Measurements from ENCODE around the gene SMIM7. TPM values are rescaled to one million over a fixed set of nuclear protein-coding genes. Genes with fewer than 3 reads are reported as not detected.

SMIM7 gene
- total RNA-seq, 1 experiment from 2014 or later, result 77.6 TPM

- Histone ChIP-seq H3K27me3 (ENCODE audit: insufficient read depth, low read length) (no peaks in the 10 kb centered on the region), H3K9me3 (ENCODE audit: control insufficient read depth, low read depth, low read length) (no peaks in the 10 kb centered on the region), H2AK5ac (ENCODE audit: insufficient read length, low read length) (no peak overlapping the region), H2BK20ac (ENCODE audit: low read depth, low read length, poor library complexity, severe bottlenecking) (no peak overlapping the region), H2AFZ (ENCODE audit: low read length) (no peak overlapping the region), H3K9ac (ENCODE audit: extremely low read depth, insufficient read length, low read length) (no peak overlapping the region), H4K5ac (ENCODE audit: insufficient read length, low read depth, low read length) (no peak overlapping the region), H2BK15ac (ENCODE audit: low read depth, low read length) (no peak overlapping the region), H3K79me2 (ENCODE audit: insufficient read depth, low read length) (peaks cover 71% of the 10 kb centered on the region; the same call in 1 of the 2 replicates), H3K23me2 (ENCODE audit: insufficient read length, low read depth, low read length, poor library complexity, severe bottlenecking) (no peaks in the 10 kb centered on the region), H3K4ac (ENCODE audit: low read depth, low read length) (no peak overlapping the region), H4K91ac (ENCODE audit: insufficient read length, low read depth, low read length) (no peak overlapping the region), H3K4me2 (ENCODE audit: insufficient read depth, insufficient read length, low read length) (no peak overlapping the region), H3K14ac (ENCODE audit: insufficient read depth, low read length) (no peak overlapping the region), H3K79me1 (ENCODE audit: insufficient read depth, low read depth, low read length, poor library complexity, severe bottlenecking) (peaks cover 18% of the 10 kb centered on the region), H3K27ac (ENCODE audit: insufficient read length, low read depth, low read length) (no peak overlapping the region), H2BK12ac (ENCODE audit: insufficient read length, low read depth, low read length) (no peak overlapping the region), H4K20me1 (ENCODE audit: control insufficient read depth, insufficient read depth, insufficient read length) (no peaks in the 10 kb centered on the region), H3K56ac (ENCODE audit: insufficient read length, low read depth, low read length) (no peak overlapping the region), H3K18ac (ENCODE audit: insufficient read length, low read depth, low read length) (no peak overlapping the region), H4K8ac (replicated peaks; ENCODE audit: insufficient read length, low read depth, low read length) (no peak overlapping the region), H3T11ph (ENCODE audit: low read length) (no peak overlapping the region), H3K23ac (ENCODE audit: insufficient read length, low read depth, low read length) (no peak overlapping the region), H2BK5ac (ENCODE audit: insufficient read length, low read length) (no peak overlapping the region), H2BK120ac (ENCODE audit: low read depth, low read length, poor library complexity, severe bottlenecking) (no peak overlapping the region), H3K4me1 (ENCODE audit: insufficient read depth, low read length) (peaks cover 3% of the 10 kb centered on the region; the same call in 1 of the 2 replicates)
- Mint-ChIP-seq H3K27me3 (ENCODE audit: low read depth) (no peaks in the 10 kb centered on the region), H3K9me3 (no peaks in the 10 kb centered on the region), H3K4me3 (no peak overlapping the region), H3K36me3 (ENCODE audit: insufficient read depth in 1 of 3, low read depth in 3 of 3) (peaks cover 0 to 11% (median 0%) of the 10 kb centered on the region in 3 experiments; a peak in 3 of 7 replicates), H3K4me1 (peaks cover 26 to 36% of the 10 kb centered on the region in 2 experiments), H3K27ac (peak overlapping the region in 2 of 3 experiments; percentile 44 to 65; a peak in 3 of 7 replicates)
- WGBS (ENCODE audit: extremely low coverage, insufficient read length, low lambda C conversion rate), result no CpG with 5 or more reads among the region's 7 CpGs
- no peak for DNase-seq
- TF ChIP-seq CTCF (conservative IDR thresholded peaks at IDR 0.05), result no peak
These were observed 40.5 kb downstream of the SMIM7 start for GRCh38 chr19:16619457-16619856.

Data from H9 (cell line).